Motor neuron (in vitro differentiated cells): Measurements from ENCODE around the gene ME3. TPM values are rescaled to one million over a fixed set of nuclear protein-coding genes. Genes with fewer than 3 reads are reported as not detected.

ENCODE experiments used
- ATAC-seq, 8 experiments: fragments of 200-7000 bp; cut with Tn5 transposase; replicated peaks in 6 of 8; 2 replicates each; pipeline ENCODE4 v1.8.0; 2021; ENCODE audit warnings: mild to moderate bottlenecking in 8 of 8, moderate library complexity in 8 of 8
- H3K27ac ChIP-seq, 2 donors: fragments of 250-450 bp; sonication (Bioruptor Pico); 2 replicates each; pipeline ENCODE4 v1.9.0; 2021; ENCODE audit warnings: antibody characterized with exemption in 2 of 2, mild to moderate bottlenecking in 2 of 2, moderate library complexity in 1 of 2
- H3K4me1 ChIP-seq, 2 donors: fragments of 250-450 bp; sonication (Bioruptor Pico); replicated peaks in 1 of 2; 2 replicates each; pipeline ENCODE4 v1.6.1; 2021; ENCODE audit warnings: antibody characterized with exemption in 2 of 2, mild to moderate bottlenecking in 2 of 2, moderate library complexity in 1 of 2
- H3K4me3 ChIP-seq, 5 donors: fragments of 250-450 bp; sonication (Bioruptor Pico); 2 replicates each; pipeline ENCODE4 v1.9.0; 2021; ENCODE audit warnings: antibody characterized with exemption in 5 of 5, mild to moderate bottlenecking in 5 of 5, moderate library complexity in 4 of 5
- WGBS, 10 experiments: fragments of 450-650 bp; shearing (Covaris generic); methylation state at CpG; one replicate each; pipeline ENCODE4 v1.0.0; 2022; 5-methylcytosine and 5-hydroxymethylcytosine counted together
- in situ Hi-C, 9 experiments: fragments of 400-800 bp; cut with MboI; loops; one replicate each; pipeline ENCODE4 v1.15.0; 2021; ENCODE audit warnings: low sequenced_read_pairs in 9 of 9, low pct_unique_long_range_greater_than_20kb in 2 of 9; ENCODE audit not compliant: unreplicated experiment in 9 of 9
- total RNA-seq, 8 experiments: library from RNA; unstranded; fragments of 300-600 nt; gene quantifications; 2 replicates each; pipeline versions ENCODE4 v1.2.3 to v1.2.4, GENCODE V29; 2022

The ME3 gene
- 10 to 100 TPM in 4 of 8 experiments, 1 to 10 TPM in 4; 3.3 to 13.0 (median 9.6) TPM for total RNA-seq

DNA sequence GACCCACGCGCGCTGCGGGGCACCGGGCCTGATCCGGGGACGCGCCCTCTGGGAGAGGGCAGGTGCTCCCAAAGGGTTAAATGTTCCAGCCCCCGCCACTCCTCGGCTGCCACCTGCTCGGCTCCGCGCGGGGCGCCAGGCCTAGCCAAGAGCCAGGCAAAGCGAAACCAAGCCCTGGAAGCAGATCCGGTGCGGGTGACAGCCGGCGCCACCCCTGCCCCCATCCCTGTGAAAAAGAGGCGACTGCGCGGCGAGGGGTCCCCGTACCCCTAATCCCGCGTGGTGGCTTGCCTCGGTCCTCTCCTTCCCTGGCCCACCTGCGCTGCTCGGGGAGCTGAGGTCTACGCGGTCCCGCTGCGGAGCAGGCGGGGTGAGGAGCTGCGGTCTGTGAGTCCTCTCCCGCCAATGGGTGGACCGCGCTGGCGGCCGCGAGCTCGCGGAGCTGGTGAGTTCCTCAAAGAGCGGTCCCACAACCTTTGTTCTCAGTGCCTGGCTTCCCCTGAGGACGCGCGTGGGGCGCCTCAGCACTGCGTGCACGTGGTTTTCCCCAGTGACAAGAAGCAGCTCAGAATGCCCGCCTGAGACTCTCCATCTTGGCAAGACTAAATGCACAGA is at the start of gene ME3:
ME3 (minus strand) TSS at position 610 of the 615 bp plus-strand sequence.
- in situ Hi-C loops: loop anchor here in 2 of 9 experiments (25.0 kb wide), 1 partner anchor 140 kb away; the partner anchor contains the start of gene PRSS23 (in 2 of the 2)
- Histone ChIP-seq H3K27ac (peak within 1 kb of the TSS in 1 of 2 donors; percentile 24), H3K4me3 (peak within 1 kb of the TSS; percentile 25 to 42 (median 33)), H3K4me1 (peaks cover 6 to 10% of the 10 kb centered on the region in 2 donors)
- peak; percentile 66 to 89 (median 82) for ATAC-seq
- 0 to 12% (median 10%) methylated on average over 1 to 11 of the region's 52 CpGs; no CpG with 5 or more reads in 5 of the 10 experiments for WGBS, 10 experiments

DNA sequence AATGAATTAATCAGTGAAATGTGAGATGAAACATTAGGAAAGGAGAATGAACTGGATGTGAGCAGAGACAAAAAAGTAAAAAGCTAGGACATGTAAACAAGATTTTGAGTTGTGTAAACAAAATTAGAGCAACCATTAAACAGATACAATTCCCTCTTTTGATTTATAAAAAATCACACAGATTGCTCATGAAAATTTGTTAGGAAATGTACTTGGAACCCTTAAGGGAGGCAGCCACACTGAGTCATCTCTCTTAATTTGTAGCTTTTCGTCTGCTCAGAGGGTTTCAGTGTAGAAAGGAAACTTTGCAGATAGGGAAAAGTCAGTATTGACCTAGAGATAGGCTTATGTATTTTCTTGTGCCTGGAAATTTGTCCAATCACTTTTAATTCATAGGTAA is 49.6 kb upstream of the ME3 start:
- ATAC-seq: no peak
- Histone ChIP-seq H3K4me1 (peaks cover 0 to 9% of the 10 kb centered on the region in 2 donors), H3K27ac (no peak overlapping the region), H3K4me3 (no peak overlapping the region)
- 13 to 100% (median 86%) methylated on average over 1 of the region's 1 CpG; no CpG with 5 or more reads in 1 of the 10 experiments for WGBS, 10 experiments
- in situ Hi-C loops: no loop called here

DNA sequence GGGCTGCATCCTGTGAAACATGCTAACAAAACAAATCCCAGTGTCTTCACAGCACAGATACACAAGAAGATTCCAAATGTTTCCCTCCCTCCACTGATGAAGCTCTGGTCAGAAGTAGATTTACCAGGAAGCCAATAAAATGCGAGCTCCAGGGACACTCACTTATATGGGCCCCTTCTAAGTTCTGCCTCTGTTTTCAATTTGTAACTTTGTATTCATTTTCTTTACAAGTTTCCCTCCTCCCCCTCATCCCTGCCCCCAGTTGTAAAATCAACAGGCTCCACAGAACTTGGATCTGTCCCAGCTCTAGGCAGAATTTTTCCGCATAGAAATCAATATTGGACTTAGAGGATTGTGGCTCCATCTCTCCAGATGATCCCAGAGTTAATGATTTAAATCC is 48.1 kb upstream of the ME3 start:
- in situ Hi-C loops: no loop called here
- H3K4me3 ChIP-seq: no peak overlapping the region
- H3K4me1 ChIP-seq: peaks cover 0 to 9% of the 10 kb centered on the region in 2 donors
- no peak for ATAC-seq
- no peak overlapping the region for H3K27ac ChIP-seq
- WGBS, 10 experiments: 33 to 100% (median 93%) methylated on average over 1 to 2 of the region's 2 CpGs; no CpG with 5 or more reads in 2 of the 10 experiments

DNA sequence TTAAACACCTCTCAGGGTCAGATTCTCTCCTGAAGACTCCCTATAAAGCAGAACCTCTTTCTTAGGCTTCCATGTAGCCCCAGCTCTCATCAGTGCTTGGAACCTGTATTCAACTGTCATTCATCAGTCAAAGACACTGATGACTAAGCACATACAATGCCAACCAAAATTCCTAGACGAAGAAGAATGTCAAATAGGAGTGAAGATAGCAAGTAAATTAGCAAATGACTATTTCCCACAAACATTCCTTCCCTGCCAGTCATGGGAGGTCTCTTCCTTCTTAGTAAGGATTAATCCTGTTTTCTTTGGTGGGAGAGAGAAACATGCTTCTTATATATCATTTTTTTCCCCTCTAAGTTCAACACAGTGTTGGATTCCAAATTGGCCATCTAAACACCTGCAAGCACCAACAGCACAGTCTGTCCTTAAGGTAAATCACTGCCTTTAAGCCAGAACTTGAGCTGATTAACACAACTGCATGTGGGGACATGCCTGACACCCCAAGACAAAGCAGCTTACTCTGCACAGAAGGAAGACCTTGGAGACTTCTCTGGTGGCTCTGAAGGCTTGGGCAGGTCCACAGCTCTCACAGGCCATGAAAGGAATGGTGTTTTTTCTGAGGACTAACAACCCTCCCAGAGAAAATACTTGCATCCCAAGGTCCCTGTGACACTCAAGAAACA is 47.5 kb upstream of the ME3 start:
- H3K4me1 ChIP-seq: peaks cover 0 to 9% of the 10 kb centered on the region in 2 donors
- H3K4me3 ChIP-seq: no peak overlapping the region
- in situ Hi-C loops: no loop called here
- 0 to 100% (median 50%) methylated on average over 1 of the region's 1 CpG; no CpG with 5 or more reads in 4 of the 10 experiments for WGBS, 10 experiments
- ATAC-seq: peak in 2 of 8 experiments; percentile 64 to 80
- no peak overlapping the region for H3K27ac ChIP-seq

DNA sequence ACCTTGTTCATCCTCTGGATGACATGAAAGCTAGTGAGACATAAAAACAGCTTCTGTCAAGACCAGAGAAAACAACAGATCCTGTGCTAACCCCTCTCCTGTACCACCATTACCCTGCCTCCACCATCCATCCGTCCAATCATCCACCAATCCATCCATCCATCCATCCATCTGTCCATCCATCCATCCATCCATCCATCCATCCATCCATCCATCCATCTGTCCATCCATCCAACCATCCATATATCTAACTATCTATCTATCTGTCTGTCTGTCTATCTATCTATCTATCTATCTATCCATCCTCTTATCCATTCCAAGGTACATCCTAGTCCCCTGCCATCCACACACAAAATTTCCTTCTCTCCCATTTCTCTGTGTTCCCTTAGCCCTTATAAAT is 46.6 kb upstream of the ME3 start:
- H3K4me1 ChIP-seq: peaks cover 0 to 9% of the 10 kb centered on the region in 2 donors
- WGBS, 10 experiments: 63 to 100% (median 92%) methylated on average over 1 of the region's 1 CpG; no CpG with 5 or more reads in 3 of the 10 experiments
- no peak overlapping the region for H3K4me3 ChIP-seq
- in situ Hi-C loops: no loop called here
- ATAC-seq: no peak
- no peak overlapping the region for H3K27ac ChIP-seq

DNA sequence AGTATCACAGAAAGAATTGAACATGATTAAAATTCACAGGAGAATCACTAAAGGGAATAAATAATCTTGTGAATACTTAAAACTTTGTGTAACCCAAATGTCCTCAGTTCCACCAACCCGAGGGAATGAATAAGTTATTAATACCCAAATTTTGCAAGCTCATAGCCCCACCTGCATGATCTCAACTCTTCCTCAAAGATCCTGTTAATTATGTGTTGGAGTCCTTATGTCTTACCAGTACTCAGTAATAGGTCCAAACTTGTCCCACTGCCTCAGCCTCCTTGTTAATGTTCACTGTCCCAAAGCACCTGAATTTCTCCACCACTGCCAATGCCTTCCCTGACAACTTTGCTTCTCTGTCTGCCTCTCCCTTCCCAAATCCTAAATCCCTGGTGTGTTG is 46.1 kb upstream of the ME3 start:
- no peak overlapping the region for H3K4me3 ChIP-seq
- in situ Hi-C loops: no loop called here
- peaks cover 0 to 9% of the 10 kb centered on the region in 2 donors for H3K4me1 ChIP-seq
- WGBS, 10 experiments: 0 to 100% (median 77%) methylated on average over 1 of the region's 1 CpG; no CpG with 5 or more reads in 3 of the 10 experiments
- no peak overlapping the region for H3K27ac ChIP-seq
- ATAC-seq: no peak

DNA sequence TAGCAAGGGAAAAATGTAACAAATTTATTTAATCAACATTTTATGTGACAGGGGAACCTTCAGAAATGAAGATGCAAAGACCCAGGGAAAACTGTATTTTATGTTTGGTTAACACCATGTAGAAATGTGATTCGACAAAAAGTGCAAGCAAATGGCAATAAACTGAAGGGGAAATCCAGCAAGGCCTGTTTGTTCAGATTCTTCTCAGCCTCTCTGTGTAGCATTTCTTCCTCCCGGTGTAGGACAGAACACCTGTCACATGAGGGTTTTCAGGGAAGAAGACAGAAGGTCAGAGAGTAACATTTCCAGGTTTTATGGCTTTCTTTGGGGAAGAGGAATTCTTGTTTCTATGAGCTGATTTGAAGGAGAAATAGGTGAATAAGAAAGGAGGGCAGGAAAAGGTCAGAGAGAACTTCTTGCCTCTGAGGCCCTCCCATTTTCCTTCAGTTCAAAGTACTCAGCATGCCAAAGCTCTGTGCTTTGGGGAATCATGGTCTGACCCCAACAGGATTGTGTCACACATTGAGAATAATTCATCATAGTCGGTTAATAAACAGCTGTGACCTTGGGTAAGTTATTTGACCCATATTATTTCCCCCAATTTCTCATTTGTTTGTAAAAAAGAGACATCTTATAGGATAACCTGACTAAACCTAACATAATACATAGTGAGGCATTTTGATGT is 45.5 kb upstream of the ME3 start:
- WGBS, 10 experiments: 21 to 88% (median 47%) methylated on average over 1 to 3 of the region's 3 CpGs
- peaks cover 0 to 9% of the 10 kb centered on the region in 2 donors for H3K4me1 ChIP-seq

DNA sequence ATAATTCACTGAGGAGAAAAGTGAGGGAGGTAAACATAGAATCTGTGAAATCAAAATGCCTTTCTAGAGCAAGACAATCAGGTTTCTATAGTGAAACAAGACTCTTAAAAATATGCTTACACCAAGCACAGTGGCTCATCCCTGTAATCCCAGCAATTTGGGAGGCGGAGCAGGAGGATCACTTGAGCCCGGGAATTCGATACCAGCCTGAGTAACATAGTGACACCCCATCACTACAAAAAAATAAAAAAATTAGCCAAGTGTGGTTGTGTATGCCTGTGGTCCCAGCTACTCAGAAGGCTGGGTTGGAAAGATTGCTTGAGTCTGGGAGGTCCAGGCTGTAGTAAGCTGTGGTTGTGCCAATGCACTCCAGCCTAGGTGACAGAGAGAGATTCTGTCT is 43.2 kb upstream of the ME3 start:
- 77 to 100% (median 90%) methylated on average over 1 to 3 of the region's 3 CpGs; no CpG with 5 or more reads in 1 of the 10 experiments for WGBS, 10 experiments
- in situ Hi-C loops: no loop called here

More for the DNA sequence above, 45.5 kb upstream of the ME3 start:
- no peak for ATAC-seq
- Histone ChIP-seq H3K4me3 (no peak overlapping the region), H3K27ac (no peak overlapping the region)
- in situ Hi-C loops: no loop called here

DNA sequence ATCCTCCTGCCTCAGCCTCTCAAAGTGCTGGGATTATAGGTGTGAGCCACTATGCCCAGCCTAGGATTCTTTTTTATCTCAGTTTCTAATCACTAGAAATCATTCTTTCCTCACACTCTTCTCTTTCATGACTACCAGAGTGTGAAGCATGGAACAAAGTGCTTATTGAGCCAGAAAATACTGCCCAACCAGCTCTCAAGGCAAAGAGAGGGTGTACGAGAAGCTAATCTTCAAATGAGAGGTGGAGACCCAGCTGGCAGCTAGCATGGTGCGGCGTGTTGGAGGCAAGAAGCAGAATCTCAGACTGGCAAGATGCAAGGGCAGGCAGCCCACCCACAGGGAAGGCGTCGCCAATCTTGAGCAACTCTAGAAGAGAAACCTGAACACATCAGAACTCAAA is 41.1 kb upstream of the ME3 start:
- in situ Hi-C loops: no loop called here
- WGBS, 10 experiments: 67 to 100% (median 84%) methylated on average over 2 to 5 of the region's 5 CpGs; no CpG with 5 or more reads in 2 of the 10 experiments
- Histone ChIP-seq H3K27ac (no peak overlapping the region), H3K4me1 (peaks cover 0 to 9% of the 10 kb centered on the region in 2 donors), H3K4me3 (no peak overlapping the region)
- no peak for ATAC-seq

More for the DNA sequence above, 43.2 kb upstream of the ME3 start:
- no peak for ATAC-seq
- H3K27ac ChIP-seq: no peak overlapping the region
- H3K4me1 ChIP-seq: peaks cover 0 to 9% of the 10 kb centered on the region in 2 donors
- H3K4me3 ChIP-seq: no peak overlapping the region

DNA sequence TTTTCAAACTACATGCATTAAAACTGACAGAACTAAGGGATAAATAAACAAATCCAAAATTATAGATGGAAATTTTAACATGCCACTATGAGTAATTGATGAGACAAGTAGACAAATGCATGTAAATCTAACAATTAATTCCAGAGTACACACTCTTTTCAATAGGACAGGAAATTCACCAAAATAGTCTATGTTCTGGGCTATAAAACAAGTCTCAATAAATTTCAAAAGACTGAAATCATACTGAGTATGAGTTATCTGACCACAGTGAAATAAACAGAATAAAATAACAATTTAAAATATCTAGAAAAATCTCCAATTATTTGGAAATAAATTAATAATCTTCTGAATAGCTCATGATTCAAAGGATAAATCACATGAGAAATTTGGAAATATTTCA is 38.5 kb upstream of the ME3 start:
- Histone ChIP-seq H3K4me3 (no peak overlapping the region), H3K4me1 (no peaks in the 10 kb centered on the region), H3K27ac (no peak overlapping the region)
- ATAC-seq: no peak
- in situ Hi-C loops: no loop called here

DNA sequence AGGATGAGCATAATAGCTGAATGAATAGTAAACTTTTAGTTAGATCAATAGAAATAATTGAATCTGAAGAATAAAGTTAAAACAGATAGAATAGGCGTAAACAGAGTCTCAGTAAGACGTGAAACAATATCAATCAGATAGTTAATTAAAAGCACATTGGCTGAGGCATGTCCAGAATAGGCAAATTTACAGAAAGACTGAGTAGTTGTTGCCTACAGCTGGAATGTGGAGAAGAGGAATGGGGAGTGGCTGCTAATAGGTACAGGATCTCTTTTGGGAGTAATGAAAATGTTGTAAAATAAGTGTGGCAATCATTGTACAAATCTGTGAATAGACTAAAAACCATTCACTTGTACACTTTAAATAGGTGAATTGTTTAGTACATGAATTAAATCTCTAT is 36.3 kb upstream of the ME3 start:
- peak in 2 of 8 experiments; percentile 70 to 76 for ATAC-seq
- no peak overlapping the region for H3K27ac ChIP-seq
- H3K4me3 ChIP-seq: no peak overlapping the region
- no peaks in the 10 kb centered on the region for H3K4me1 ChIP-seq
- WGBS, 10 experiments: 22 to 95% (median 71%) methylated on average over 2 of the region's 2 CpGs
- in situ Hi-C loops: no loop called here

DNA sequence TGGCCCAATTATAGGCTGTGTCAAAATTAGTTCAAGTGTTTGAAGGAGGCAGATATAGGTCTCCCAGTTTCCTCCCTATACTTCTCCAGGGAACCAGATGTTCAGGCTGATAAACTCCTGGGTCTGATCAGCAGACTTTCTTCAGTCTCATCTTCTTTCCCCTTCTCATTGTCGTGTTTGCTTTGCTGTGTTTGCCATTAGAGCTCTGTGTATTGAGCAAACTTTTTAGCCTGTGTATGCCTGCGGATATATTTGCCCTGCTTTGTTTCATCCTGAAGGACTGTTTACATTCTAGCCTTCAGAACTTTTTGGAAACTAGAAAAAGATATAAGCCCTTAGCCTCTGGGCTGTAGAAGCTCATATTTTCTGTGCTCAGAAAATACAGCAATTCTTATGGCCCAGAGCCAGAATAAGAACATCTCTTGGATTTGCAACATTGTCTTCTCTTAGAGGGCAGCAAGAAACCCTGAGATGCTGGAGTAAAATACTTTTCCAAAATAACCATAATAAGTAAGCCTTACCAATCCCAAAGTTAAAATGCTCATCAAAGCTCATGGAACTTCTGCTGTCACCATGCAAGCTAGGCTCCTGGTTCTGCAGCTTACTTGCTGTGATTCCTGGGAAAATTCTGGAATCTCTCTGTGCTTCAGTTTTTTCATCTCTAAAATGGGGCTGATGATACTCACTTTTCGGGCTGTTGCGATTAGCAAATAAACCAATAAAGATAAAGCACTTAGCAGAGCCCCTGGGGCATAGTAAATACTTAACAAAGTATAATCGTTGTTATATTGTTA is 34.1 kb upstream of the ME3 start:
- no peaks in the 10 kb centered on the region for H3K4me1 ChIP-seq
- in situ Hi-C loops: no loop called here
- no peak overlapping the region for H3K27ac ChIP-seq
- 54 to 100% (median 83%) methylated on average over 1 to 5 of the region's 5 CpGs for WGBS, 10 experiments
- no peak overlapping the region for H3K4me3 ChIP-seq
- peak in 2 of 8 experiments; percentile 29 to 95 for ATAC-seq
